Spinal cord (tissue), 10 donors: ENCODE results near the gene SMARCC1. TPM values are rescaled to one million over a fixed set of nuclear protein-coding genes. Genes with fewer than 3 reads are reported as not detected.

Experiments used
- DNase-seq, 6 donors: peaks; one replicate each; pipeline versions ENCODE4 v3.0.0 to v3.0.0-alpha.2; 2013 to 2015; ENCODE audit warnings: low spot score in 6 of 6, low read depth in 4 of 6
- H3K27ac ChIP-seq: one replicate; pipeline ENCODE4 v1.5.1; 2013; ENCODE audit warnings: low read depth, low read length, control low read depth
- H3K27me3 ChIP-seq: one replicate; pipeline ENCODE4 v1.6.1; 2013; ENCODE audit warnings: low read length; ENCODE audit not compliant: control insufficient read depth, insufficient read depth
- H3K36me3 ChIP-seq: one replicate; pipeline ENCODE4 v1.6.1; 2013; ENCODE audit warnings: low read length; ENCODE audit not compliant: control insufficient read depth, insufficient read depth
- H3K4me1 ChIP-seq: one replicate; pipeline ENCODE4 v1.6.1; 2013; ENCODE audit warnings: low read length; ENCODE audit not compliant: control insufficient read depth, insufficient read depth
- H3K4me3 ChIP-seq: one replicate; pipeline ENCODE4 v1.5.1; 2013; ENCODE audit warnings: low read depth, low read length, control low read depth
- H3K9me3 ChIP-seq: one replicate; pipeline ENCODE4 v1.6.1; 2013; ENCODE audit warnings: low read length; ENCODE audit not compliant: control insufficient read depth, insufficient read depth
- WGBS: methylation state at CpG from one replicate; pipeline ENCODE4 v1.1.5; 2013; ENCODE audit warnings: missing lambda C conversion rate; ENCODE audit not compliant: insufficient coverage; 5-methylcytosine and 5-hydroxymethylcytosine counted together
- polyA plus RNA-seq, 2 donors: library from polyadenylated mRNA; unstranded; fragments of 120-200 nt; gene quantifications; one replicate each; pipeline ENCODE4 v1.2.1, GENCODE V29; 2013; ENCODE audit not compliant: insufficient read length in 2 of 2
- total RNA-seq, 2 donors: library from RNA; depleted of rRNA in 1 of 2; stranded (reverse); fragments of 120-200 nt in 1 of 2; fragments of >200 nt in 1 of 2; gene quantifications; one replicate each; pipeline versions ENCODE4 v1.2.3 to v1.2.4, GENCODE V29; 2013 to 2014
- donor health status: healthy.

SMARCC1 gene
- total and polyA plus RNA-seq, 4 donors: 32.3 to 48.5 (median 37.7) TPM

- H3K4me1 ChIP-seq: peaks cover 5% of the 10 kb centered on the region
- no peak overlapping the region for H3K4me3 ChIP-seq
- no peaks in the 10 kb centered on the region for H3K27me3 ChIP-seq
- H3K27ac ChIP-seq: no peak overlapping the region
- no peak for DNase-seq
- H3K9me3 ChIP-seq: no peaks in the 10 kb centered on the region
- H3K36me3 ChIP-seq: peaks cover 32% of the 10 kb centered on the region
These were observed 169.5 kb downstream of the SMARCC1 start for GRCh38 chr3:47612178-47612577.

- Histone ChIP-seq H3K27me3 (no peaks in the 10 kb centered on the region), H3K4me1 (peaks cover 5% of the 10 kb centered on the region), H3K4me3 (no peak overlapping the region), H3K36me3 (peaks cover 34% of the 10 kb centered on the region), H3K27ac (no peak overlapping the region), H3K9me3 (no peaks in the 10 kb centered on the region)
- 81% methylated on average over 2 of the region's 2 CpGs for WGBS
- DNase-seq: peak in 1 of 6 donors; percentile 58
These were observed 170.1 kb downstream of the SMARCC1 start for GRCh38 chr3:47611576-47611975.

- DNase-seq: peak in 1 of 6 donors; percentile 47
These were observed 171.1 kb downstream of the SMARCC1 start for GRCh38 chr3:47610583-47610982.

DNA sequence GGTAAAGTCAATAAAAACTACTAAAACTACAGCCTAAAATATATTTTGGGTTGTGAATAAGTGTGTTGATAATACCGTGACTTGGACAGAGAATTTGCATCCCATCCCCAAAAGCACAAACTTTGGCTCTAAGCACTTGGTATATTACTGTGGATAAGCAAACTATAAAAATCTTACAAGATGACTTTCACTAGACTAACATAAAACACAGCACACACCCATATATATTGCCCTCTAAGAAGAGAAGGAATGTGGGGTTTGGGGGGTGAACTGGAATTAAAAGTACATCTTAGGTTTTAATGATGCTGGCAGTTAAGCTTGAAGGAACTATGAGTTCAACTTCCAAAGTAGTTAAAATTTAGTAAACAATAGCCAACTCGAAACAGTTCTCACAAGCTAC lies 174.4 kb downstream of the SMARCC1 start:
- H3K9me3 ChIP-seq: no peaks in the 10 kb centered on the region
- H3K4me3 ChIP-seq: no peak overlapping the region
- no peak overlapping the region for H3K27ac ChIP-seq
- H3K4me1 ChIP-seq: no peaks in the 10 kb centered on the region
- no CpG with 5 or more reads among the region's 2 CpGs for WGBS
- H3K27me3 ChIP-seq: no peaks in the 10 kb centered on the region
- H3K36me3 ChIP-seq: peaks cover 37% of the 10 kb centered on the region
- no peak for DNase-seq

More at GRCh38 chr3:47610583-47610982, 171.1 kb downstream of the SMARCC1 start:
- H3K9me3 ChIP-seq: no peaks in the 10 kb centered on the region
- no peak overlapping the region for H3K27ac ChIP-seq
- 100% methylated on average over 1 of the region's 3 CpGs for WGBS
- peaks cover 30% of the 10 kb centered on the region for H3K36me3 ChIP-seq
- no peaks in the 10 kb centered on the region for H3K27me3 ChIP-seq
- no peak overlapping the region for H3K4me3 ChIP-seq
- H3K4me1 ChIP-seq: peaks cover 5% of the 10 kb centered on the region

DNA sequence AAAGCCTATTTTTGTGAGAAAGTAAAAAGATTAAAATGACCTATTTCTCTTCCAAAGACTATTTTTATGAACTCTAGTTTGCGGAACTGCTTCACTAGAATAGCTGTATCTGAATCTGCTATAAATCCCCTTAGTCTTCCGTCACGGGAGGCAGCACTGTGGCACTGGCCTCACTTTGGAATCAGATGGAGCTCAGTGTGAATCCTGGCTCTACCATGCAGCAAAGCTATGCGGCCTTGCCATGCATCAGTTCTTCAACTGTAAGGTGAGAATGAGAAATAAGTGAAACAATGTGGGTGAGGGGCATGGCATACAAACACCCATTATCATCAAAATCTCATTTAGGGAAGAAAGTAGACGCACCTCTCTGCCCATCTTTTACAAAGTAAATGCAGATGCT lies 175.5 kb downstream of the SMARCC1 start:
- peaks cover 10% of the 10 kb centered on the region for H3K4me1 ChIP-seq
- 79% methylated on average over 3 of the region's 5 CpGs for WGBS
- H3K9me3 ChIP-seq: no peaks in the 10 kb centered on the region
- no peak overlapping the region for H3K4me3 ChIP-seq
- no peak overlapping the region for H3K27ac ChIP-seq
- H3K36me3 ChIP-seq: peaks cover 35% of the 10 kb centered on the region
- peak in 1 of 6 donors; percentile 27 for DNase-seq
- no peaks in the 10 kb centered on the region for H3K27me3 ChIP-seq

DNA sequence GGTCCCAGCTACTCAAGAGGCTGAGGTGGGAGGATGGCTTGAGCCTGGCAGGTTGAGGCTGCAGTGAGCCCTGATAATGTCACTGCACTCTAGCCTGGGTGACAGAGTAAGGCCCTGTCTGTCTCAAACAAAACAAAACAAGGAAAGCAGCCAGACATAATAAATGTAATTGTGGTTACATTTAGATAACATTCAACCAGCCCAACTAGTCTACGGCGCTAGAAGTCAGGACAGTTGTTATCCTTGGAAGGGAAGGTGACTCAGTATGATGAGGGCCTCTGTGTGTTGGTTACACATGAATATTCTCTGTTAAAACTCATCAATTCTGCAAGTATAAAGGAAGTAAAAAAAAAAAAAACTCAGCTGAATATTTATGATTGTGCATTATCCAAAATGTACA lies 176.0 kb downstream of the SMARCC1 start:
- no peak overlapping the region for H3K27ac ChIP-seq
- H3K4me1 ChIP-seq: peaks cover 13% of the 10 kb centered on the region
- H3K9me3 ChIP-seq: no peaks in the 10 kb centered on the region
- WGBS: no CpG with 5 or more reads among the region's 2 CpGs
- H3K36me3 ChIP-seq: peaks cover 35% of the 10 kb centered on the region
- no peak for DNase-seq
- no peaks in the 10 kb centered on the region for H3K27me3 ChIP-seq
- H3K4me3 ChIP-seq: no peak overlapping the region

DNA sequence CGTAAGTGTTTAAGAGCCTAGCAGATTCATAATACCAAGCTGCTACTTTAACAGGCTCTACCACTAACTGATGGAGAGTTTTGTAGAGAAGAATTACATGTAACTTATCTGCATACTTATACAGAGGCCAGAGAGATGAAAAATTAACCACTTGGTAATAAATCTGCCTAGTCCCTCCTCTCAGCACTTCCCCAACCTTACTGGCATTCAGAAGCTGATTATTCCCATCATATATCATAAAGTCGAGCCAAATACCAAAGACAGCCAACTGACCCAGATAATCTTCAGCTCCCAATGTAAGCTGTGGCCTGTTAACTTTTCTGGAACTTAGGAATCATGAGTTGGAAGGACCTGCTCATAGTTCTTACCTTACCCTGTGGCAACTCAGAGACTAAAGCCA lies 177.5 kb downstream of the SMARCC1 start:
- peaks cover 16% of the 10 kb centered on the region for H3K4me1 ChIP-seq
- peaks cover 24% of the 10 kb centered on the region for H3K36me3 ChIP-seq
- H3K4me3 ChIP-seq: no peak overlapping the region
- no peaks in the 10 kb centered on the region for H3K27me3 ChIP-seq
- H3K27ac ChIP-seq: no peak overlapping the region
- H3K9me3 ChIP-seq: no peaks in the 10 kb centered on the region
- no CpG with 5 or more reads among the region's 2 CpGs for WGBS
- DNase-seq: no peak

GRCh38 chr3:47603332-47603731 lies 178.4 kb downstream of the SMARCC1 start:
- Histone ChIP-seq H3K4me3 (no peak overlapping the region), H3K27me3 (no peaks in the 10 kb centered on the region), H3K9me3 (no peaks in the 10 kb centered on the region), H3K36me3 (peaks cover 22% of the 10 kb centered on the region), H3K27ac (no peak overlapping the region), H3K4me1 (peaks cover 16% of the 10 kb centered on the region)
- DNase-seq: no peak

GRCh38 chr3:47601281-47601680 lies 180.4 kb downstream of the SMARCC1 start:
- Histone ChIP-seq H3K4me3 (no peak overlapping the region), H3K9me3 (no peaks in the 10 kb centered on the region), H3K4me1 (peaks cover 16% of the 10 kb centered on the region), H3K27me3 (no peaks in the 10 kb centered on the region), H3K36me3 (peaks cover 18% of the 10 kb centered on the region), H3K27ac (peak overlapping the region; percentile 65)
- peak in 5 of 6 donors; percentile 42 to 80 (median 65) for DNase-seq
- 41% methylated on average over 2 of the region's 3 CpGs for WGBS

GRCh38 chr3:47594792-47595191 lies 186.9 kb downstream of the SMARCC1 start:
- WGBS: 76% methylated on average over 2 of the region's 3 CpGs
- no peak for DNase-seq
- H3K27me3 ChIP-seq: no peaks in the 10 kb centered on the region
- no peak overlapping the region for H3K4me3 ChIP-seq
- H3K36me3 ChIP-seq: peaks cover 35% of the 10 kb centered on the region
- no peak overlapping the region for H3K27ac ChIP-seq
- peaks cover 3% of the 10 kb centered on the region for H3K4me1 ChIP-seq
- H3K9me3 ChIP-seq: no peaks in the 10 kb centered on the region
